DND-41 (cell line): Measurements from ENCODE around the gene MYO19.

ENCODE experiments used
- ATAC-seq: fragments of 200-7000 bp; cut with Tn5 transposase; 3 replicates; pipeline ENCODE4 v1.9.1; 2021; ENCODE audit warnings: low read depth; ENCODE audit not compliant: insufficient read depth
- DNase-seq: peaks from one replicate; pipeline ENCODE4 v3.0.0-alpha.2; 2020
- H2AFZ ChIP-seq: 2 replicates; pipeline ENCODE4 v1.6.0; 2012; ENCODE audit warnings: low read depth, low read length
- H3K27ac ChIP-seq: 2 replicates; pipeline ENCODE4 v1.5.1; 2012; ENCODE audit warnings: low read length, inconsistent platforms
- H3K27me3 ChIP-seq: fragments of 200-600 bp; sonication (generic); 2 replicates; pipeline ENCODE4 v1.6.0; 2012; ENCODE audit warnings: low read length, mild to moderate bottlenecking, inconsistent platforms; ENCODE audit not compliant: insufficient read depth, poor library complexity
- H3K36me3 ChIP-seq: 2 replicates; pipeline ENCODE4 v1.5.1; 2012; ENCODE audit warnings: low read length, inconsistent platforms; ENCODE audit not compliant: insufficient read depth
- H3K4me1 ChIP-seq: 2 replicates; pipeline ENCODE4 v1.5.1; 2012; ENCODE audit warnings: mild to moderate bottlenecking, low read length; ENCODE audit not compliant: insufficient read depth
- H3K4me2 ChIP-seq: 2 replicates; pipeline ENCODE4 v1.6.0; 2012; ENCODE audit warnings: mild to moderate bottlenecking, moderate library complexity, low read length, inconsistent platforms; ENCODE audit not compliant: insufficient read depth
- H3K4me3 ChIP-seq, 2 experiments: fragments of 200-600 bp in 1 of 2; shearing (Covaris generic) in 1 of 2; 2 replicates each; pipeline ENCODE4 v1.5.1; 2012 to 2016; ENCODE audit warnings: inconsistent platforms in 2 of 2, low read length in 2 of 2, mild to moderate bottlenecking in 2 of 2, low read depth in 1 of 2, moderate library complexity in 1 of 2
- H3K79me2 ChIP-seq: 2 replicates; pipeline ENCODE4 v1.6.0; 2012; ENCODE audit warnings: low read length, inconsistent platforms; ENCODE audit not compliant: insufficient read depth
- H3K9ac ChIP-seq: 2 replicates; pipeline ENCODE4 v1.6.0; 2012; ENCODE audit warnings: low read depth, mild to moderate bottlenecking, inconsistent platforms, low read length, moderate library complexity
- H3K9me3 ChIP-seq: 2 replicates; pipeline ENCODE4 v1.5.1; 2012; ENCODE audit warnings: low read length, moderate library complexity, mild to moderate bottlenecking, inconsistent platforms; ENCODE audit not compliant: insufficient read depth, severe bottlenecking
- H4K20me1 ChIP-seq: 2 replicates; pipeline ENCODE4 v1.6.0; 2012; ENCODE audit warnings: low read length; ENCODE audit not compliant: insufficient read depth
- CTCF ChIP-seq: IDR thresholded peaks from 2 replicates; pipeline ENCODE4 v1.5.1; 2012; ENCODE audit warnings: borderline replicate concordance, low read length, moderate library complexity, mild to moderate bottlenecking; ENCODE audit not compliant: poor library complexity, severe bottlenecking; ENCODE audit errors: extremely low read depth
- EZH2 ChIP-seq: IDR thresholded peaks from 3 replicates; pipeline ENCODE4 v1.6.1; 2012; ENCODE audit warnings: borderline replicate concordance, low read depth, mild to moderate bottlenecking, moderate library complexity, low read length, inconsistent platforms; ENCODE audit not compliant: severe bottlenecking

MYO19 gene

GRCh38 chr17:36533935-36534839 lies 481 bp downstream of the MYO19 start:
- ATAC-seq (peak; percentile 23), DNase-seq (peak; percentile 55)
- Histone ChIP-seq H3K27me3 (no peaks in the 10 kb centered on the region), H3K4me3 (peak overlapping the region; percentile 39 to 81), H3K4me2 (peak overlapping the region; percentile 79), H3K27ac (peak overlapping the region; percentile 96), H3K36me3 (peaks cover 51% of the 10 kb centered on the region), H3K79me2 (peaks cover 61% of the 10 kb centered on the region), H2AFZ (peak overlapping the region; percentile 99), H3K9me3 (no peaks in the 10 kb centered on the region), H4K20me1 (0 out of 2 replicates have a peak, but pooled peaks cover 5% of the 10 kb centered on the region), H3K9ac (peak overlapping the region; percentile 93), H3K4me1 (peaks cover 54% of the 10 kb centered on the region)
- peak; percentile 81 for TF ChIP-seq CTCF
- no peak for TF ChIP-seq EZH2

- no peak for ATAC-seq
- Histone ChIP-seq H3K27me3 (no peaks in the 10 kb centered on the region), H3K9me3 (no peaks in the 10 kb centered on the region), H3K36me3 (peaks cover 60% of the 10 kb centered on the region), H3K79me2 (peaks cover 62% of the 10 kb centered on the region), H3K4me3 (no peak overlapping the region; a peak in 1 of 4 replicates), H4K20me1 (0 out of 2 replicates have a peak, but pooled peaks cover 10% of the 10 kb centered on the region), H2AFZ (no peak overlapping the region), H3K4me1 (peaks cover 46% of the 10 kb centered on the region), H3K9ac (no peak overlapping the region), H3K4me2 (peak overlapping the region; percentile 79; the same call in 1 of the 2 replicates), H3K27ac (no peak overlapping the region; the same call in 1 of the 2 replicates)
- no peak for DNase-seq
- no peak for TF ChIP-seq EZH2
- no peak for TF ChIP-seq CTCF
Observed at GRCh38 chr17:36532435-36532975, 2.2 kb downstream of the MYO19 start.

DNA sequence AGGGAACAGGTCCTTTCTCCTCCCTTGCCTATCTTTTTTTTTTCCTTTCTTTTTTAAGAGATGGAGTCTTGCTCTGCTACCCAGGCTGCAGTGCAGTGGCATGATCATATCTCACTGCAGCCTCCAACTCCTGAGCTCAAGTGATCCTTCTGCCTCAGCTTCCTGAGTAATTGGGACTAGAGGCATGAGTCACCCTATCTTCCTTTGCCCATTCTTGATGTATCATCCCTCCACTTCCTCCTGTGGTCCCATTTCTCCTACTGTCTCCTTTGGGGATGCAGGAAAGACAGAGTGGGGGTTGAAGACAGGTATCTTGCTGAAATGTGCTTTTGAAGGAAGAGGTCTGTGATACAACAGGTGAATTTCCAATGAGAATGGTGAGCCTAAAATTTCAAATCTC lies 5.5 kb downstream of the MYO19 start:
- peaks cover 84% of the 10 kb centered on the region for H3K36me3 ChIP-seq
- TF ChIP-seq CTCF = no peak
- no peak for TF ChIP-seq EZH2
- no peak for DNase-seq
- H3K4me2 ChIP-seq = no peak overlapping the region
- H3K4me1 ChIP-seq = peaks cover 27% of the 10 kb centered on the region
- ATAC-seq = no peak
- no peaks in the 10 kb centered on the region for H3K9me3 ChIP-seq
- H2AFZ ChIP-seq = no peak overlapping the region
- H3K27ac ChIP-seq = no peak overlapping the region
- H4K20me1 ChIP-seq = peaks cover 10% of the 10 kb centered on the region
- H3K79me2 ChIP-seq = peaks cover 36% of the 10 kb centered on the region
- H3K4me3 ChIP-seq = no peak overlapping the region
- H3K27me3 ChIP-seq = no peaks in the 10 kb centered on the region
- H3K9ac ChIP-seq = no peak overlapping the region
